Gastrocnemius medialis (tissue), 4 donors: ENCODE measurements around the gene CPED1.

Experiments
- CTCF ChIP-seq, 5 experiments: fragments of 450-650 bp in 3 of 5; fragments of 200-600 bp in 2 of 5; sonication (generic) in 2 of 5; IDR thresholded peaks in 4 of 5; conservative IDR thresholded peaks in 1 of 5; 1 replicate in 4 of 5; 2 replicates in 1 of 5; pipeline ENCODE4 v1.5.1; 2016 to 2019; ENCODE audit warnings: antibody characterized with exemption in 5 of 5, mild to moderate bottlenecking in 3 of 5, moderate library complexity in 3 of 5
- POLR2A ChIP-seq, 2 donors: fragments of 450-650 bp; IDR thresholded peaks; one replicate each; pipeline ENCODE4 v1.6.1; 2017; ENCODE audit warnings: antibody characterized with exemption in 2 of 2, mild to moderate bottlenecking in 2 of 2, moderate library complexity in 2 of 2

GRCh38 chr7:121026577-121027111 is 38.1 kb downstream of the CPED1 start:
- TF ChIP-seq CTCF (IDR thresholded peaks at IDR 0.05 in 4 of 5, conservative IDR thresholded peaks at IDR 0.05 in 1 of 5), result no peak
- no peak for TF ChIP-seq POLR2A (IDR thresholded peaks at IDR 0.05)
